Measurements from ENCODE around the gene KCNIP4.

- no peak for TF ChIP-seq NFRKB (IDR thresholded peaks at IDR 0.05)
- no peak for TF ChIP-seq FOXK2 (IDR thresholded peaks at IDR 0.05)
Measured at GRCh38 chr4:21802406-21802805, 146.2 kb downstream of the KCNIP4 start.

Data from HEK293T (cell line).